Liver (tissue), 9 donors: ENCODE measurements around the gene HSFX2. TPM values are rescaled to one million over a fixed set of nuclear protein-coding genes. Genes with fewer than 3 reads are reported as not detected.

ENCODE experiments used
- DNase-seq: peaks from one replicate; pipeline ENCODE4 v3.0.0-alpha.2; 2017; ENCODE audit warnings: low spot score
- H3K27ac ChIP-seq, 2 donors: one replicate each; pipeline ENCODE4 v1.7.0; 2013; ENCODE audit warnings: inconsistent platforms in 2 of 2, low read length in 2 of 2, control low read depth in 1 of 2, low read depth in 1 of 2, mild to moderate bottlenecking in 1 of 2
- H3K27me3 ChIP-seq, 4 donors: one replicate each; pipeline versions ENCODE4 v1.6.1 to v1.7.0; 2013; ENCODE audit warnings: low read length in 3 of 4, inconsistent platforms in 1 of 4, mild to moderate bottlenecking in 1 of 4, moderate library complexity in 1 of 4; ENCODE audit not compliant: control insufficient read depth in 4 of 4, insufficient read depth in 4 of 4
- H3K36me3 ChIP-seq, 4 donors: one replicate each; pipeline versions ENCODE4 v1.6.1 to v1.7.0; 2013; ENCODE audit warnings: low read length in 3 of 4, mild to moderate bottlenecking in 3 of 4, low read depth in 1 of 4, moderate library complexity in 1 of 4; ENCODE audit not compliant: control insufficient read depth in 4 of 4, insufficient read depth in 3 of 4
- H3K4me1 ChIP-seq, 4 donors: one replicate each; pipeline versions ENCODE4 v1.6.1 to v1.7.0; 2013; ENCODE audit warnings: low read length in 3 of 4, mild to moderate bottlenecking in 3 of 4, moderate library complexity in 1 of 4; ENCODE audit not compliant: control insufficient read depth in 4 of 4, insufficient read depth in 4 of 4
- H3K4me3 ChIP-seq, 3 donors: one replicate each; pipeline versions ENCODE4 v1.6.1 to v1.7.0; 2013; ENCODE audit warnings: low read length in 3 of 3, control low read depth in 1 of 3, low read depth in 1 of 3, mild to moderate bottlenecking in 1 of 3
- H3K9ac ChIP-seq, 2 donors: one replicate each; pipeline ENCODE4 v1.7.0; 2013; ENCODE audit warnings: low read length in 2 of 2, mild to moderate bottlenecking in 2 of 2, moderate library complexity in 2 of 2, control low read depth in 1 of 2, low read depth in 1 of 2
- H3K9me3 ChIP-seq, 4 donors: one replicate each; pipeline versions ENCODE4 v1.6.1 to v1.7.0; 2013; ENCODE audit warnings: low read length in 3 of 4; ENCODE audit not compliant: control insufficient read depth in 4 of 4
- ATF3 ChIP-seq: IDR thresholded peaks from 2 replicates; pipeline ENCODE4 v1.6.1; 2016; ENCODE audit warnings: antibody characterized with exemption
- EGR1 ChIP-seq, 2 donors: IDR thresholded peaks; 2 replicates each; pipeline ENCODE4 v1.6.1; 2016 to 2018; ENCODE audit warnings: antibody characterized with exemption in 2 of 2, low read depth in 2 of 2
- FOXA1 ChIP-seq: IDR thresholded peaks from 2 replicates; pipeline ENCODE4 v1.6.1; 2016; ENCODE audit warnings: antibody characterized with exemption
- HNF4A ChIP-seq, 2 donors: conservative IDR thresholded peaks; 2 replicates each; pipeline ENCODE4 v1.6.1; 2016; ENCODE audit warnings: antibody characterized with exemption in 2 of 2, mild to moderate bottlenecking in 2 of 2
- HNF4G ChIP-seq: IDR thresholded peaks from 2 replicates; pipeline ENCODE4 v1.6.1; 2016; ENCODE audit warnings: antibody characterized with exemption
- JUND ChIP-seq, 2 donors: IDR thresholded peaks; 2 replicates each; pipeline ENCODE4 v1.6.1; 2016; ENCODE audit warnings: antibody characterized with exemption in 2 of 2
- MAX ChIP-seq: IDR thresholded peaks from 2 replicates; pipeline ENCODE4 v1.6.1; 2016; ENCODE audit warnings: antibody characterized with exemption
- NR2F2 ChIP-seq: IDR thresholded peaks from 2 replicates; pipeline ENCODE4 v1.6.1; 2016; ENCODE audit warnings: antibody characterized with exemption
- REST ChIP-seq: IDR thresholded peaks from 2 replicates; pipeline ENCODE4 v1.6.1; 2016; ENCODE audit warnings: antibody characterized with exemption, mild to moderate bottlenecking
- RXRA ChIP-seq, 2 donors: IDR thresholded peaks; 2 replicates each; pipeline ENCODE4 v1.6.1; 2017 to 2018; ENCODE audit warnings: antibody characterized with exemption in 2 of 2, mild to moderate bottlenecking in 1 of 2
- SP1 ChIP-seq: IDR thresholded peaks from 2 replicates; pipeline ENCODE4 v1.6.1; 2018; ENCODE audit warnings: antibody characterized with exemption, mild to moderate bottlenecking
- TAF1 ChIP-seq: conservative IDR thresholded peaks from 2 replicates; pipeline ENCODE4 v1.6.1; 2016; ENCODE audit warnings: antibody characterized with exemption, mild to moderate bottlenecking
- YY1 ChIP-seq: IDR thresholded peaks from 2 replicates; pipeline ENCODE4 v1.6.1; 2016; ENCODE audit warnings: antibody characterized with exemption, mild to moderate bottlenecking
- ZBTB33 ChIP-seq: IDR thresholded peaks from 2 replicates; pipeline ENCODE4 v1.6.1; 2016; ENCODE audit warnings: antibody characterized with exemption
- WGBS: extraction: QIAGEN DNeasy Blood & Tissue Kit; methylation state at CpG from one replicate; pipeline ENCODE4 v1.1.7; 2013; 5-methylcytosine and 5-hydroxymethylcytosine counted together
- polyA plus RNA-seq, 2 donors: library from polyadenylated mRNA; stranded (reverse) in 1 of 2; unstranded in 1 of 2; fragments of 200-250 nt in 1 of 2; fragments of >200 nt in 1 of 2; fragmentation: Nextera tagmentation in 1 of 2; extraction: Ambion mirVana in 1 of 2; gene quantifications; one replicate each; pipeline versions ENCODE4 v1.2.1 to v1.2.3, GENCODE V29; 2013 to 2015
- total RNA-seq, 2 donors: library from RNA; depleted of rRNA; stranded (reverse); fragments of >200 nt; gene quantifications; one replicate each; pipeline ENCODE4 v1.2.3, GENCODE V29; 2014
- TF ChIP-seq, protein P1 (sequence below): fragments of 150-350 bp; IDR thresholded peaks from 2 replicates; pipeline ENCODE4 v1.5.1; 2017; ENCODE audit warnings: improper control_type of control experiment, low read depth, low read length; ENCODE audit not compliant: missing input control
- donor health status: healthy.
- donor health status: healthy.
- donor health status: healthy.
- donor health status: healthy.
- donor health status: healthy.

HSFX2 gene
- total and polyA plus RNA-seq, 4 donors, result 0.09 to 0.20 (median 0.15) TPM; not detected in 1

GRCh38 chrX:149567621-149568417 is 27.3 kb downstream of the HSFX2 start:
- WGBS, result 90% methylated on average over 7 of the region's 7 CpGs

More at GRCh38 chrX:149567621-149568417, 27.3 kb downstream of the HSFX2 start:
- Histone ChIP-seq H3K4me3 (no peak overlapping the region), H3K36me3 (no peaks in the 10 kb centered on the region), H3K27me3 (no peaks in the 10 kb centered on the region), H3K9ac (no peak overlapping the region), H3K27ac (no peak overlapping the region), H3K4me1 (no peaks in the 10 kb centered on the region), H3K9me3 (no peaks in the 10 kb centered on the region)
- TF ChIP-seq HNF4A (conservative IDR thresholded peaks at IDR 0.05) (no peak), FOXA1 (no peak), REST (no peak), HNF4G (no peak), MAX (no peak), TAF1 (no peak), RXRA (IDR thresholded peaks at IDR 0.05) (no peak), YY1 (no peak), EGR1 (IDR thresholded peaks at IDR 0.05; ENCODE audit: low read depth in 2 of 2) (no peak), ATF3 (no peak), SP1 (no peak), JUND (IDR thresholded peaks at IDR 0.05) (no peak), NR2F2 (no peak), ZBTB33 (no peak)
- TF ChIP-seq, protein P1, sequence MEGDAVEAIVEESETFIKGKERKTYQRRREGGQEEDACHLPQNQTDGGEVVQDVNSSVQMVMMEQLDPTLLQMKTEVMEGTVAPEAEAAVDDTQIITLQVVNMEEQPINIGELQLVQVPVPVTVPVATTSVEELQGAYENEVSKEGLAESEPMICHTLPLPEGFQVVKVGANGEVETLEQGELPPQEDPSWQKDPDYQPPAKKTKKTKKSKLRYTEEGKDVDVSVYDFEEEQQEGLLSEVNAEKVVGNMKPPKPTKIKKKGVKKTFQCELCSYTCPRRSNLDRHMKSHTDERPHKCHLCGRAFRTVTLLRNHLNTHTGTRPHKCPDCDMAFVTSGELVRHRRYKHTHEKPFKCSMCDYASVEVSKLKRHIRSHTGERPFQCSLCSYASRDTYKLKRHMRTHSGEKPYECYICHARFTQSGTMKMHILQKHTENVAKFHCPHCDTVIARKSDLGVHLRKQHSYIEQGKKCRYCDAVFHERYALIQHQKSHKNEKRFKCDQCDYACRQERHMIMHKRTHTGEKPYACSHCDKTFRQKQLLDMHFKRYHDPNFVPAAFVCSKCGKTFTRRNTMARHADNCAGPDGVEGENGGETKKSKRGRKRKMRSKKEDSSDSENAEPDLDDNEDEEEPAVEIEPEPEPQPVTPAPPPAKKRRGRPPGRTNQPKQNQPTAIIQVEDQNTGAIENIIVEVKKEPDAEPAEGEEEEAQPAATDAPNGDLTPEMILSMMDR, result no peak
- DNase-seq, result no peak
